ENCODE measurements around the gene C7orf57. TPM values are rescaled to one million over a fixed set of nuclear protein-coding genes. Genes with fewer than 3 reads are reported as not detected.

C7orf57 gene
- total RNA-seq, 1 donor from 2014 or later: not detected

- DNase-seq (ENCODE audit: low spot score in 2 of 2): no peak
- intact Hi-C loops (cut with DNase I): loop anchor here (1.0 to 2.0 kb wide), 3 partner anchors 53 to 74 kb away; partner anchors contain the start of genes HUS1 and UPP1
Observed at GRCh38 chr7:48035967-48036478, 680 bp downstream of the C7orf57 start.

GRCh38 chr7:48038815-48039506 is 3.6 kb downstream of the C7orf57 start:
- H3K36me3 ChIP-seq: no peaks in the 10 kb centered on the region
- no peaks in the 10 kb centered on the region for H3K9me3 ChIP-seq
- peaks cover 0 to 8% of the 10 kb centered on the region in 2 donors for H3K4me1 ChIP-seq
- no peak for DNase-seq (ENCODE audit: low spot score in 2 of 2)
- no peak overlapping the region for H3K27ac ChIP-seq
- no peak overlapping the region for H3K4me3 ChIP-seq
- intact Hi-C loops (cut with DNase I): no loop called here
- TF ChIP-seq CTCF (IDR thresholded peaks at IDR 0.05): no peak
- no peaks in the 10 kb centered on the region for H3K27me3 ChIP-seq

More at GRCh38 chr7:48035967-48036478, 680 bp downstream of the C7orf57 start:
- no peak for TF ChIP-seq CTCF (IDR thresholded peaks at IDR 0.05)
- Histone ChIP-seq H3K4me1 (peaks cover 0 to 8% of the 10 kb centered on the region in 2 donors), H3K9me3 (no peaks in the 10 kb centered on the region), H3K27me3 (no peaks in the 10 kb centered on the region), H3K27ac (no peak overlapping the region), H3K36me3 (no peaks in the 10 kb centered on the region), H3K4me3 (peak overlapping the region; percentile 51 to 73)

- peaks cover 0 to 1% of the 10 kb centered on the region in 2 donors for H3K4me1 ChIP-seq
- intact Hi-C loops (cut with DNase I): no loop called here
- H3K4me3 ChIP-seq: no peak overlapping the region
- H3K9me3 ChIP-seq: no peaks in the 10 kb centered on the region
- H3K27ac ChIP-seq: no peak overlapping the region
- DNase-seq (ENCODE audit: low spot score in 2 of 2): no peak
- no peak for TF ChIP-seq CTCF (IDR thresholded peaks at IDR 0.05)
- no peaks in the 10 kb centered on the region for H3K27me3 ChIP-seq
- no peaks in the 10 kb centered on the region for H3K36me3 ChIP-seq
Observed at GRCh38 chr7:48040944-48041652, 5.8 kb downstream of the C7orf57 start.

- no peaks in the 10 kb centered on the region for H3K27me3 ChIP-seq
- H3K4me3 ChIP-seq: no peak overlapping the region
- no peaks in the 10 kb centered on the region for H3K36me3 ChIP-seq
- no peak for DNase-seq (ENCODE audit: low spot score in 2 of 2)
- intact Hi-C loops (cut with DNase I): no loop called here
- H3K9me3 ChIP-seq: no peaks in the 10 kb centered on the region
- no peak for TF ChIP-seq CTCF (IDR thresholded peaks at IDR 0.05)
- no peak overlapping the region for H3K27ac ChIP-seq
- no peaks in the 10 kb centered on the region for H3K4me1 ChIP-seq
Observed at GRCh38 chr7:48041653-48041970, 6.3 kb downstream of the C7orf57 start.

- DNase-seq (ENCODE audit: low spot score in 2 of 2): no peak
- intact Hi-C loops (cut with DNase I): no loop called here
- no peaks in the 10 kb centered on the region for H3K36me3 ChIP-seq
- no peaks in the 10 kb centered on the region for H3K9me3 ChIP-seq
- H3K27ac ChIP-seq: no peak overlapping the region
- no peaks in the 10 kb centered on the region for H3K4me1 ChIP-seq
- TF ChIP-seq CTCF (IDR thresholded peaks at IDR 0.05): no peak
- H3K27me3 ChIP-seq: no peaks in the 10 kb centered on the region
- no peak overlapping the region for H3K4me3 ChIP-seq
Observed at GRCh38 chr7:48042216-48042615, 6.9 kb downstream of the C7orf57 start.

All from ascending aorta (tissue), 2 donors.